ENCODE data around the gene SPAG16.
A peak's percentile ranks its signal among the peaks of the same experiment; 100 is the strongest.

Gene SPAG16

DNA sequence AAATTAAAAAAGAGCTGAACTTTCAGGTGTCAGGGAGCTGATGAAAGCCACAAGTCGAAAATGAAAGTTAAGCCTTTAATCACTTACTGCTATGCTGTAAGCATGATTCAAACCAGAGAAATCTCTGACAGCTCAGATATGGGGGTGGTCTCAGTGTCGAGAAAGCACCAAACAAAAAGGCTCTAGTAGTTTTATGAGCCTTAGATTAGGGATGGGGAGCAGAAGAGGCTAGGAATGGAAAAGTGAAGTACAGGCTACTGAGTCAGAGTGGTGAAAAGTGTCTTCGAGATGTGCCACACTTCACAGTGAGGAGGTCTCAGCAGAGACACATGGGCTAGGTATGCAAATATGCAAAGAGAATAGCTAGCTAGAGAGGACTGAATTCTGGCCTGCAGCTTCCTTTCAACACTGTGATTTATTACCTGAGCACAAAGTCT is 482.2 kb downstream of the SPAG16 start:
- H3K4me3 ChIP-seq (ENCODE audit: low read depth, low read length), result no peak overlapping the region
- TF ChIP-seq, protein P1, sequence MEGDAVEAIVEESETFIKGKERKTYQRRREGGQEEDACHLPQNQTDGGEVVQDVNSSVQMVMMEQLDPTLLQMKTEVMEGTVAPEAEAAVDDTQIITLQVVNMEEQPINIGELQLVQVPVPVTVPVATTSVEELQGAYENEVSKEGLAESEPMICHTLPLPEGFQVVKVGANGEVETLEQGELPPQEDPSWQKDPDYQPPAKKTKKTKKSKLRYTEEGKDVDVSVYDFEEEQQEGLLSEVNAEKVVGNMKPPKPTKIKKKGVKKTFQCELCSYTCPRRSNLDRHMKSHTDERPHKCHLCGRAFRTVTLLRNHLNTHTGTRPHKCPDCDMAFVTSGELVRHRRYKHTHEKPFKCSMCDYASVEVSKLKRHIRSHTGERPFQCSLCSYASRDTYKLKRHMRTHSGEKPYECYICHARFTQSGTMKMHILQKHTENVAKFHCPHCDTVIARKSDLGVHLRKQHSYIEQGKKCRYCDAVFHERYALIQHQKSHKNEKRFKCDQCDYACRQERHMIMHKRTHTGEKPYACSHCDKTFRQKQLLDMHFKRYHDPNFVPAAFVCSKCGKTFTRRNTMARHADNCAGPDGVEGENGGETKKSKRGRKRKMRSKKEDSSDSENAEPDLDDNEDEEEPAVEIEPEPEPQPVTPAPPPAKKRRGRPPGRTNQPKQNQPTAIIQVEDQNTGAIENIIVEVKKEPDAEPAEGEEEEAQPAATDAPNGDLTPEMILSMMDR (IDR thresholded peaks at IDR 0.05; ENCODE audit: borderline replicate concordance, insufficient read depth, low read depth, low read length), result no peak

DNA sequence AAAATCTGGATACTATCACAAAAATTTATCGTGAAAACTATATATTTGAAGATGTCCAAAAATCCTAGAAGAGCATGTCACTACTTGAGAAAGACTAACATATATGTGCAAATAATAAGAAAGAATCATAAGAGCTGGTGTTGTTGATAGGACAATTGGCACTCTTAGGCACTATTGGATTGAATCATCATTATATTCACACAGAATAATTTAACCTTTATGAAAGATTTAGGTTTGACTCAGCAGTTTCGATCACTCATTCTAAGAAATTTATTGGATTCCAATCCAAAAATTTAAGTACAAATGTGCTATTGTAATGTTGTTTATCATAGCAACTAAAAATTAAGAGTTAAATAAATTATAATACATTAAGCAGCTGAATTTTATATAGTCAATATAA is 503.6 kb downstream of the SPAG16 start:
- TF ChIP-seq, protein P1 (IDR thresholded peaks at IDR 0.05; ENCODE audit: borderline replicate concordance, insufficient read depth, low read depth, low read length), result no peak
- H3K4me3 ChIP-seq (ENCODE audit: low read depth, low read length), result no peak overlapping the region

DNA sequence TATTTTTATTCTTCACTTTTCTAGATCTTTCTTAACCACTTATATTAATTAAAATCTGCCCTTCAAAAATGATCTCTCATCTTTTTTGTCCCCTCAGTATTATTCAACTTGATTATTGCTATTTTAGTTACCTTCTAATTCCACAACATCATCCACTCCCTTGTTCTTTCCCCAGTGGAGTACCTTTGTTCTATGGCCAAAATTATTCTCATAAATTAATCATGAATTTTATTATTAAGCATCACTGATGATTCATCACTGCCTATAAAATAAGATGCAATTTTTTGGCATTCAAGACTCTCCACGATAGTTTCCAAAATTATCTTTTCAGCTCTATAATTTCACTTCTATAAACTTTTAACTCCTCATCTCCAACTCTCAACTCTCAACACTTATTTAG is 505.7 kb downstream of the SPAG16 start:
- H3K4me3 ChIP-seq (ENCODE audit: low read depth, low read length), result no peak overlapping the region
- TF ChIP-seq, protein P1 (IDR thresholded peaks at IDR 0.05; ENCODE audit: borderline replicate concordance, insufficient read depth, low read depth, low read length), result no peak

DNA sequence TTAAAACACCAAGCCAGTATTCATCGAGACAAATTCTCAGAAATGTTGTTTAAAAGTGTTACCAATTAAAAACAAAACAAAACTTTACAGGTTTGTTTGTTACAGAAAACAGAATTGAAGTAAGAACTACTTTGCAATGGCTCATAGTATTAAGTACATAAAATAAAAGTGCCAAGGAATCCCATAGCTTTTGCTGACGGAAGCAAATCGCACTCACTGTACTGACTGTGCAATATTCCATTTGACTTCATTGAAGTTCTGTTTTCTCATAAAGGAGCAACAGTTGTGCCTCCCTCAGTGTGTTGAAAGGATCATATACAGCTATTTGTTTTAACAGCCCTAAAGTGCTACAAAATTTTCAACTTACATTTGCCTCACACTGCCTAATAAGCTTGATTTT is 507.8 kb downstream of the SPAG16 start:
- no peak overlapping the region for H3K4me3 ChIP-seq (ENCODE audit: low read depth, low read length)
- TF ChIP-seq, protein P1 (IDR thresholded peaks at IDR 0.05; ENCODE audit: borderline replicate concordance, insufficient read depth, low read depth, low read length), result no peak

DNA sequence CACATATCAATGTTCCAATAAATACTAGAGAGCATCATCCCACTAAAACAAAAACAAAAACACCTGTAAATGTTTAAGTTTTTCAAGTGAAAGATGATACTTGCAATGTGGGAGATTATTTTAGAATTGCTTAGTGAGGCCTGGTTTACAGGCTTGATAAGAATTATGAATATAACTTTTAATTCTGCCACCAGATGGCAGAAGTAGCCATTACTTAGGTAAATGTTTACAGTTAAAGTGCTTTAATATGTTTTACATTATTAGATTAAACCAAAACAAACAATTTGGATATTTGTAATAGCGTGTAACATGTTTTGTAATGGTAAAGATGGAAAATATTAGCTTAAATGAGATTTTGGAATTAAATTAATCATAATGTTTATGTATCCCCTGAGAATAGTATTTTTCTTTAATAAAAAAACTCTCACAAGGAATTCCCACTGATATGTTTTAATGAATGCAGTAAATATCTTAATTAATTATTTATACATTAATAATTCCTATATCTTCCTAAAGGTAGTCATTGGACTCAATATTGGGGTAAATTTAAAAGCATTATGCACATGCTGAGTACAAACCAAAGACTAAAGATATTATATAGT is 522.0 kb downstream of the SPAG16 start:
- TF ChIP-seq, protein P1 (IDR thresholded peaks at IDR 0.05; ENCODE audit: borderline replicate concordance, insufficient read depth, low read depth, low read length), result peak; percentile 5; the same call in 1 of the 2 replicates
- H3K4me3 ChIP-seq (ENCODE audit: low read depth, low read length), result no peak overlapping the region

DNA sequence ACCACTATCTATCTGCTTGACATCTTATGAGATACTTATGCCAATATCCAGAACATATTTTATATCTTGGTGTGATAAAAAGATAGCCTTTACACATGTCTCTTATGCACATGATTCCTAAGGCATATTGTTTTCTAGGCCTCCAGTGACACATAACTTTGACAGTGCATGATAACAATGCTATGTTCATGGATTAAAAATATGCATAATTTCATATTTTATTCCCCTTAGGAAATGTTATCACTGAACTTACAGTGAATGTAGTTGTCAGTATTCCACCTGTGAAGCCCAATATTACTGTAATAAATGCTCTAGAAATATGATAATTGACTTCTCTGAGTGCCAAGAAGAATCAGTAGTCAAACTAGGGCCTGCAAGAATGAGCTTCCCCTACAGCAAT is 532.3 kb downstream of the SPAG16 start:
- TF ChIP-seq, protein P1 (IDR thresholded peaks at IDR 0.05; ENCODE audit: borderline replicate concordance, insufficient read depth, low read depth, low read length), result no peak
- no peak overlapping the region for H3K4me3 ChIP-seq (ENCODE audit: low read depth, low read length)

DNA sequence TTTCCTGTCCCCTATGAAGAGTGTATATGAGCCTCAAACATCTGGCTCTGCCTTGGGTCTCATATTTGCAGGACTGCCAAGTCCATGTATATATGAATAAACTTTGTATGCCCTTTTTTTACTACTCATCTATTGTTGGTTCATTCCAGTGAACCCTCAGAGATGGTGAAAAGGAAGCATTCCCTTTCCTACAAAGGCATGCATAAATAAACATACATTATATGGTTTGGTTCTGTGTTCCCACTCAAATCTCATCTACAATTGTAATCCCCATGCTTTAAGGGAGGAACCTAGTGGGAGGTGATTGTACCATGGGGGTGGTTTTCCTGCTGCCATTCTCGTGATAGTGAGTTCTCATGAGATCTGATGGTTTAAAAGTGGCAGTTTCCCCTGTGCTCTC is 534.2 kb downstream of the SPAG16 start:
- no peak overlapping the region for H3K4me3 ChIP-seq (ENCODE audit: low read depth, low read length)
- TF ChIP-seq, protein P1 (IDR thresholded peaks at IDR 0.05; ENCODE audit: borderline replicate concordance, insufficient read depth, low read depth, low read length), result no peak
